Adrenal gland (tissue), 12 donors: ENCODE measurements around the gene GON4L. TPM values are rescaled to one million over a fixed set of nuclear protein-coding genes. Genes with fewer than 3 reads are reported as not detected.
A peak's percentile ranks its signal among the peaks of the same experiment; 100 is the strongest.
"Not testable (repeated sequence)": the region's sequence is repeated elsewhere in the genome, so short reads cannot be mapped to it uniquely, and the experiment has no call there.

Experiments
- DNase-seq, 7 donors: peaks; one replicate each; pipeline ENCODE4 v3.0.0-alpha.2; 2019 to 2020
- H3K27ac ChIP-seq, 5 donors: fragments of 200-600 bp; sonication (generic) in 4 of 5; 1 replicate in 3 of 5; 2 replicates in 2 of 5; pipeline versions ENCODE4 v1.5.1 to v1.8.0; 2016 to 2020; ENCODE audit warnings: mild to moderate bottlenecking in 1 of 5
- H3K27me3 ChIP-seq: fragments of 200-600 bp; 2 replicates; pipeline ENCODE4 v1.8.0; 2021
- H3K36me3 ChIP-seq, 2 donors: fragments of 200-600 bp; replicated peaks in 1 of 2; 1 replicate in 1 of 2; 2 replicates in 1 of 2; pipeline versions ENCODE4 v1.5.1 to v1.8.0; 2018 to 2022
- H3K4me1 ChIP-seq, 2 donors: fragments of 200-600 bp; replicated peaks in 1 of 2; 1 replicate in 1 of 2; 2 replicates in 1 of 2; pipeline versions ENCODE4 v1.5.1 to v1.8.0; 2018 to 2021
- H3K4me3 ChIP-seq, 4 donors: fragments of 200-600 bp; sonication (generic) in 3 of 4; one replicate each; pipeline ENCODE4 v1.5.1; 2016 to 2018
- H3K9me3 ChIP-seq, 3 donors: fragments of 200-600 bp; sonication (generic) in 1 of 3; replicated peaks in 1 of 3; 1 replicate in 2 of 3; 2 replicates in 1 of 3; pipeline versions ENCODE4 v1.5.1 to v1.8.0; 2016 to 2021
- CTCF ChIP-seq, 6 experiments: fragments of 450-650 bp in 4 of 6; fragments of 200-600 bp in 2 of 6; sonication (generic) in 1 of 6; IDR thresholded peaks; 1 replicate in 5 of 6; 2 replicates in 1 of 6; pipeline versions ENCODE4 v1.5.1 to v1.8.0; 2016 to 2021; ENCODE audit warnings: antibody characterized with exemption in 6 of 6, mild to moderate bottlenecking in 2 of 6, moderate library complexity in 1 of 6
- POLR2A ChIP-seq, 2 donors: fragments of 450-650 bp; IDR thresholded peaks; one replicate each; pipeline ENCODE4 v1.6.1; 2017; ENCODE audit warnings: antibody characterized with exemption in 2 of 2, mild to moderate bottlenecking in 2 of 2, moderate library complexity in 1 of 2
- WGBS, 4 donors: extraction: QIAGEN DNeasy Blood & Tissue Kit in 2 of 4; methylation state at CpG; one replicate each; pipeline versions ENCODE4 v1.1.5 to v1.1.7; 2013 to 2017; 5-methylcytosine and 5-hydroxymethylcytosine counted together
- intact Hi-C, 2 donors: fragments of 100-400 bp; cut with DNase I; formaldehyde crosslinking; loops; one replicate each; pipeline versions ENCODE4 v1.14.1 to v1.15.0; 2022 to 2023
- polyA plus RNA-seq, 3 donors: library from polyadenylated mRNA; stranded (reverse); fragments of 200-250 nt in 2 of 3; fragments of 350-450 nt in 1 of 3; fragmentation: Illumina TruSeq in 1 of 3; extraction: RNeasy Lipid Tissue Mini Kit (QIAGEN cat#74804) in 1 of 3; gene quantifications; one replicate each; pipeline ENCODE4 v1.2.3, GENCODE V29; 2013 to 2014
- total RNA-seq, 9 donors: library from RNA; depleted of rRNA in 4 of 9; stranded (reverse); fragments of >200 nt in 4 of 9; fragments of 120-200 nt in 1 of 9; fragmentation: NEBNext Ultra II Directional in 1 of 9; extraction: Animal tissue kit (Norgen Biotek cat#: 25700) in 1 of 9; gene quantifications; one replicate each; pipeline versions ENCODE4 v1.1.0 to v1.2.4, GENCODE V29; 2013 to 2023
- donor health status: healthy with polysubstance abuse.
- donor health status: Bipolar disorder and iron deficiency.
- donor health status: DM: yes; HTN: yes; CAD: no.
- donor health status: DM: no; HTN: no; CAD: no.
- donor health status: DM: no; HTN: no; CAD: no.
- donor health status: DM: yes; HTN: yes; CAD: no.

Gene GON4L
- total and polyA plus RNA-seq, 12 donors, result 13.7 to 41.7 (median 35.0) TPM

DNA sequence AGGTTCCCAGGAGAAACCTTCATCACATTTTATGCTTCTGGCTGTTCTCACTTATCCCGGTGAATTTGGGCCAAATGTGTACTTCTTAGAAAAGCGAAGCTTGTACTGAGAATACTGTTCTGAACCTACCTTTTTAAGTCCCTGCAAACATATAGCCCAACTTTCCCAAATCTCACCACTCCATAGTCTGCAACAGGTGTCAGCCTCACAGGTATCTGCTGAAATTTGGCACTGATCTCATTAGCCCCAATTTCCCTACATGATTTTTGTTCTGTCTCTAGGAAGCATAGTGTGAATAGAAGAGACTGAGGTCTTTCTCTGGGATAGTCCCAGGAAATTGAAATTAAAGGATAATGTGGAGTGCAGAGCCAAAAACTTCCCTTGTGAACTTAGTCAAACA, 42.7 kb upstream of the GON4L start:
- intact Hi-C loops, result no loop called here
- H3K36me3 ChIP-seq, result peaks cover 0 to 81% of the 10 kb centered on the region in 2 donors
- H3K4me1 ChIP-seq, result peaks cover 4 to 14% of the 10 kb centered on the region in 2 donors
- no peak for TF ChIP-seq CTCF (IDR thresholded peaks at IDR 0.05)
- no peak for TF ChIP-seq POLR2A (IDR thresholded peaks at IDR 0.05)
- H3K27me3 ChIP-seq, result no peaks in the 10 kb centered on the region
- H3K4me3 ChIP-seq, result no peak overlapping the region
- H3K27ac ChIP-seq, result no peak overlapping the region
- H3K9me3 ChIP-seq, result no peaks in the 10 kb centered on the region
- WGBS, 4 donors, result 89 to 98% (median 95%) methylated on average over 2 of the region's 2 CpGs
- DNase-seq, result no peak

GRCh38 chr1:155898888-155899287, 41.9 kb upstream of the GON4L start:
- Histone ChIP-seq H3K4me1 (peaks cover 7 to 18% of the 10 kb centered on the region in 2 donors), H3K9me3 (no peaks in the 10 kb centered on the region), H3K36me3 (peaks cover 0 to 73% of the 10 kb centered on the region in 2 donors), H3K4me3 (no peak overlapping the region), H3K27ac (no peak overlapping the region), H3K27me3 (no peaks in the 10 kb centered on the region)
- DNase-seq, result no peak
- 66 to 76% (median 73%) methylated on average over 2 of the region's 2 CpGs for WGBS, 4 donors
- intact Hi-C loops, result no loop called here
- TF ChIP-seq POLR2A (IDR thresholded peaks at IDR 0.05), result no peak
- no peak for TF ChIP-seq CTCF (IDR thresholded peaks at IDR 0.05)

DNA sequence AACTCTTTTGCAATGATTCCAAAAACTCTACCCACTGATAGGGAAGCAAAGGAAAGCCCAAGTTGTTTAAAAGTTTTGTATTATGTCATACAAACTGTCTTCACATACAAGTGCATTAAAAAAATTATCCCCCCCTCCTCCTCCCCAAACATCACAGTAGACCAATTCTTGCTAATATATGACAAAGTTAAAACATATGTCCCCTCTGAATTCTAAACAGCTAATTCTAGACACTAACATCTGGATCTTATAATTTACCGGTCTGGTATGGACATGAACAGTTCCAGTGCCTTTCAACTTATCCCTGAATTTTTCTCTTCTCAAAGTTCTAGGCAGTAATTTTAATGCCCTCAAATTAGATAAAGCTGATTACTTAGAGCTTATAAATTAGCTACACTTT, 40.7 kb upstream of the GON4L start:
- intact Hi-C loops, result no loop called here

GRCh38 chr1:155896476-155896875, 39.5 kb upstream of the GON4L start:
- H3K27me3 ChIP-seq, H3K9me3 ChIP-seq, H3K4me3 ChIP-seq, intact Hi-C loops: not testable (repeated sequence)
- peak in 5 of 7 donors; percentile 52 to 72 (median 59) for DNase-seq
- Histone ChIP-seq H3K4me1 (peaks cover 10 to 26% of the 10 kb centered on the region in 2 donors), H3K36me3 (peaks cover 0 to 49% of the 10 kb centered on the region in 2 donors), H3K27ac (peak overlapping the region in 1 of 5 donors; percentile 47)
- 51 to 67% (median 62%) methylated on average over 8 of the region's 8 CpGs for WGBS, 4 donors

More for the DNA sequence above, 40.7 kb upstream of the GON4L start:
- H3K36me3 ChIP-seq, result peaks cover 0 to 62% of the 10 kb centered on the region in 2 donors
- no peaks in the 10 kb centered on the region for H3K9me3 ChIP-seq
- TF ChIP-seq CTCF (IDR thresholded peaks at IDR 0.05), result no peak
- TF ChIP-seq POLR2A (IDR thresholded peaks at IDR 0.05), result no peak
- H3K4me3 ChIP-seq, result no peak overlapping the region
- DNase-seq, result no peak
- H3K4me1 ChIP-seq, result peaks cover 10 to 26% of the 10 kb centered on the region in 2 donors
- H3K27ac ChIP-seq, result no peak overlapping the region
- H3K27me3 ChIP-seq, result no peaks in the 10 kb centered on the region
- WGBS, 4 donors, result 86 to 100% (median 96%) methylated on average over 1 of the region's 1 CpG

DNA sequence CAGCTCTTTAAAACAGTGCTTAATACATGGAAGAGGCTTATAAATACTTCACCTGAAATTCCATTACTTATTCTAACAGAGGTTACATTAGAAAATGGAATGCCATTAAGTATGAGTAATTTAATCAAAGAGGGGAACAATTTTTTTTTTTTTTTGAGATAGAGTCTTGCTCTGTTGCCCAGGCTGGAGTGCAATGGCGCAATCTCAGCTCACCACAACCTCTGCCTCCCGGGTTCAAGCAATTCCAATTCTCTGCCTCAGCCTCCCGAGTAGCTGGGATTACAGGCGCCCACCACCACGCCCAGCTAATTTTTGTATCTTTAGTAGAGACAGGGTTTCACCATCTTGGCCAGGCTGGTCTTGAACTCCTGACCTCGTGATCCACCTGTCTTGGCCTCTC, 38.6 kb upstream of the GON4L start:
- WGBS, 4 donors, result 93 to 97% (median 96%) methylated on average over 6 of the region's 6 CpGs
- intact Hi-C loops, result not testable (repeated sequence)
- peaks cover 0 to 41% of the 10 kb centered on the region in 2 donors for H3K36me3 ChIP-seq

More for the DNA sequence above, 38.6 kb upstream of the GON4L start:
- H3K4me3 ChIP-seq, H3K9me3 ChIP-seq, DNase-seq, H3K27me3 ChIP-seq, H3K27ac ChIP-seq: not testable (repeated sequence)
- H3K4me1 ChIP-seq, result peaks cover 9 to 24% of the 10 kb centered on the region in 2 donors
